Chondrocyte (in vitro differentiated cells): ENCODE measurements around the gene ZSCAN32. TPM values are rescaled to one million over a fixed set of nuclear protein-coding genes. Genes with fewer than 3 reads are reported as not detected.

Experiments
- DNase-seq: peaks from one replicate; pipeline ENCODE4 v3.0.0; 2021; ENCODE audit warnings: mixed read lengths, low spot score
- H3K27ac Mint-ChIP-seq: one replicate; pipeline ENCODE4 v1.8.0; 2021; ENCODE audit warnings: mild to moderate bottlenecking, moderate library complexity, mixed read lengths; ENCODE audit not compliant: unreplicated experiment
- H3K27me3 Mint-ChIP-seq: 2 replicates; pipeline ENCODE4 v1.8.0; 2021; ENCODE audit warnings: low read depth, mixed read lengths
- H3K36me3 Mint-ChIP-seq: 2 replicates; pipeline ENCODE4 v1.8.0; 2021; ENCODE audit warnings: low read depth, mixed read lengths
- H3K4me1 Mint-ChIP-seq: 2 replicates; pipeline ENCODE4 v1.8.0; 2021; ENCODE audit warnings: low read depth, mild to moderate bottlenecking, mixed read lengths
- H3K4me3 Mint-ChIP-seq: one replicate; pipeline ENCODE4 v1.8.0; 2021; ENCODE audit warnings: mild to moderate bottlenecking, moderate library complexity, mixed read lengths; ENCODE audit not compliant: unreplicated experiment
- H3K9me3 Mint-ChIP-seq: 2 replicates; pipeline ENCODE4 v1.8.0; 2021; ENCODE audit warnings: low read depth, mixed read lengths
- total RNA-seq: library from RNA; stranded (reverse); gene quantifications from 3 replicates; pipeline ENCODE4 v1.2.1, GENCODE V29; 2021
- TF ChIP-seq, protein P1 (sequence below): fragments of 200-600 bp; sonication (generic); IDR thresholded peaks from 2 replicates; pipeline ENCODE4 v1.5.0; 2021; ENCODE audit warnings: antibody characterized with exemption, mild to moderate bottlenecking, moderate library complexity

Gene ZSCAN32
- total RNA-seq, 1 donor from 2014 or later = 13.4 TPM

GRCh38 chr16:3400446-3400778, 392 bp downstream of the ZSCAN32 start:
- peaks cover 48% of the 10 kb centered on the region for H3K36me3 Mint-ChIP-seq
- DNase-seq = no peak
- peaks cover 38% of the 10 kb centered on the region for H3K9me3 Mint-ChIP-seq
- peak overlapping the region; percentile 81 for H3K27ac Mint-ChIP-seq
- H3K4me3 Mint-ChIP-seq = peak overlapping the region; percentile 83
- TF ChIP-seq, protein P1, sequence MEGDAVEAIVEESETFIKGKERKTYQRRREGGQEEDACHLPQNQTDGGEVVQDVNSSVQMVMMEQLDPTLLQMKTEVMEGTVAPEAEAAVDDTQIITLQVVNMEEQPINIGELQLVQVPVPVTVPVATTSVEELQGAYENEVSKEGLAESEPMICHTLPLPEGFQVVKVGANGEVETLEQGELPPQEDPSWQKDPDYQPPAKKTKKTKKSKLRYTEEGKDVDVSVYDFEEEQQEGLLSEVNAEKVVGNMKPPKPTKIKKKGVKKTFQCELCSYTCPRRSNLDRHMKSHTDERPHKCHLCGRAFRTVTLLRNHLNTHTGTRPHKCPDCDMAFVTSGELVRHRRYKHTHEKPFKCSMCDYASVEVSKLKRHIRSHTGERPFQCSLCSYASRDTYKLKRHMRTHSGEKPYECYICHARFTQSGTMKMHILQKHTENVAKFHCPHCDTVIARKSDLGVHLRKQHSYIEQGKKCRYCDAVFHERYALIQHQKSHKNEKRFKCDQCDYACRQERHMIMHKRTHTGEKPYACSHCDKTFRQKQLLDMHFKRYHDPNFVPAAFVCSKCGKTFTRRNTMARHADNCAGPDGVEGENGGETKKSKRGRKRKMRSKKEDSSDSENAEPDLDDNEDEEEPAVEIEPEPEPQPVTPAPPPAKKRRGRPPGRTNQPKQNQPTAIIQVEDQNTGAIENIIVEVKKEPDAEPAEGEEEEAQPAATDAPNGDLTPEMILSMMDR = no peak
- peaks cover 15% of the 10 kb centered on the region for H3K4me1 Mint-ChIP-seq
- H3K27me3 Mint-ChIP-seq = no peaks in the 10 kb centered on the region

DNA sequence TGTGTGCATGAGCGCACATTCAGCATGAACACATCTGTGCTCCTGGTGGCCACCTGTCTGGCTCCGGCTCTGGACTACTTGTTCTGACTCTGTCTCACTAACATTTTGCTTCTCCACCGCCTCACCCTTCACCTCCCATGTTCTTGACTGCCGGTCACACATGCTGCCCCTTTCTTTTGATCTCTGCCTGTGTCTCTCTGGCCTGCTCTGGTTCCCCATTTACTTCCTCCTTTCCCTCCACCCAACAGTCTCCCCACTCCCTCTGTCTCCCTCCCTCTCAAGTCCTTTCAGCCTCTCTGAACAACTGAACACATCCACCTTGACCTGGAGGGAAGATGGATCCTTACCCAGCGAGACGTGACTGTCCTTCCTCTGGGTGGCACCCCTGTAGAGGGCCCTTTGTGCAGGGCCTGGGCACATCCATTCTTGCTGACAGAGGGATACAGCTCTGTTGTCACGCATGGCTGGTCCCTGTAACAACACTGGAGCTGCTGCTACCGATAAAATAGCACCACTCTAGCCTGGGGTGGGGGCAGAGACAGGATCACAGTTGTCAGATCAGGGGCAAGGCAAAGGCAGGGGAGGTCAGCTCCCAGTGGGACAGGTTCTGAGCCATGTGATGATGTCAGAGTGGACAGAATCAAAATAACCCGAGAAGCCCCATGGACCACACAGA, 11.0 kb downstream of the ZSCAN32 start:
- H3K4me3 Mint-ChIP-seq = no peak overlapping the region
- peaks cover 39% of the 10 kb centered on the region for H3K9me3 Mint-ChIP-seq
- TF ChIP-seq, protein P1 = no peak
- H3K27me3 Mint-ChIP-seq = no peaks in the 10 kb centered on the region
- H3K36me3 Mint-ChIP-seq = peaks cover 63% of the 10 kb centered on the region
- H3K4me1 Mint-ChIP-seq = peaks cover 6% of the 10 kb centered on the region
- H3K27ac Mint-ChIP-seq = no peak overlapping the region
- no peak for DNase-seq

DNA sequence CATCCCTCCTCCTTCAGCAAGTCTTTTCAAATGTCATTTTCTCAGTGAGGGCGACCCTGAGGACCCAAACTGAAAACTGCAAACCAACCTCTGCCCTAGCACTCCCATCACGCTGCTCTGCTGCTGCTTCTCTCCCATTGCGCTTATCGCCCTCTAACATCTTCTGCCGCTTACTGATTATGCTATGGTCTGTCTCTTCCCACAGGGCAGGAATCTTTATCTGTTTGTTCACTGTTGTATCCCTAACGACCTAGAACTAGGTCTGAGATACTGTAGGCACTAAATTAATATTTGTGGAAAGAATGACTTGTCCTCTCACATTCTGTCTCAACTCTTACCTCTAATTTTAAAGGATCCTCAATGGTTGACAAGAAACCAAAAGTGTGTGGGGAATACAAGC, 12.5 kb downstream of the ZSCAN32 start:
- no peak for DNase-seq

GRCh38 chr16:3383045-3383448, 17.8 kb downstream of the ZSCAN32 start:
- Mint-ChIP-seq H3K9me3 (peaks cover 66% of the 10 kb centered on the region), H3K27ac (no peak overlapping the region), H3K36me3 (peaks cover 79% of the 10 kb centered on the region), H3K27me3 (no peaks in the 10 kb centered on the region), H3K4me3 (no peak overlapping the region), H3K4me1 (no peaks in the 10 kb centered on the region)
- TF ChIP-seq, protein P1 = no peak
- DNase-seq = no peak

More for the DNA sequence above, 12.5 kb downstream of the ZSCAN32 start:
- Mint-ChIP-seq H3K36me3 (peaks cover 65% of the 10 kb centered on the region), H3K9me3 (peaks cover 49% of the 10 kb centered on the region), H3K4me3 (no peak overlapping the region), H3K27ac (no peak overlapping the region), H3K27me3 (no peaks in the 10 kb centered on the region), H3K4me1 (peaks cover 6% of the 10 kb centered on the region)
- TF ChIP-seq, protein P1 = no peak

- H3K27ac Mint-ChIP-seq = no peak overlapping the region
- H3K9me3 Mint-ChIP-seq = peaks cover 69% of the 10 kb centered on the region
These were observed 22.9 kb downstream of the ZSCAN32 start for GRCh38 chr16:3377917-3378316.

More at GRCh38 chr16:3377917-3378316, 22.9 kb downstream of the ZSCAN32 start:
- Mint-ChIP-seq H3K4me1 (no peaks in the 10 kb centered on the region), H3K36me3 (peaks cover 48% of the 10 kb centered on the region), H3K27me3 (no peaks in the 10 kb centered on the region), H3K4me3 (no peak overlapping the region)
- TF ChIP-seq, protein P1 = no peak
- DNase-seq = no peak
